ENCODE results near the gene ENKUR.

DNA sequence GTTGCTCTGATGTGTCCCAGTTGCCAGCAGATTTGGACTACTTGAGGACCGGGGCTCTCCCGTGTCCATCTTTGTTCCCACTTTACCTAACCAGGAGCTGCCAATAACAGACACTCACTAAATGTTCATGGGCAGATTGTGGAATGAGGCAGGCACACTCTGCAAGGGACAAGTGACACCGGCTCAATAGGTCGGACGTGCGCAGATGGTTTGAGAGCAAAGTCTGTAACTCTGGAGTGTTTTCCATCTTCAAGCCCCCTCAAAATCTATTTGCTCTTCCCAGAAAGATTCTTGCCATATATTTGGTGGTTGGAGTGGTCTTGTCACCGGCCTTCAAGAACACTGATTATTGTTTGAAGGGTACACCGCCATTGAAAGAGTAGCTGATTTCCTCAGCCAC lies 47.7 kb upstream of the ENKUR start:
- TF ChIP-seq, protein P1, sequence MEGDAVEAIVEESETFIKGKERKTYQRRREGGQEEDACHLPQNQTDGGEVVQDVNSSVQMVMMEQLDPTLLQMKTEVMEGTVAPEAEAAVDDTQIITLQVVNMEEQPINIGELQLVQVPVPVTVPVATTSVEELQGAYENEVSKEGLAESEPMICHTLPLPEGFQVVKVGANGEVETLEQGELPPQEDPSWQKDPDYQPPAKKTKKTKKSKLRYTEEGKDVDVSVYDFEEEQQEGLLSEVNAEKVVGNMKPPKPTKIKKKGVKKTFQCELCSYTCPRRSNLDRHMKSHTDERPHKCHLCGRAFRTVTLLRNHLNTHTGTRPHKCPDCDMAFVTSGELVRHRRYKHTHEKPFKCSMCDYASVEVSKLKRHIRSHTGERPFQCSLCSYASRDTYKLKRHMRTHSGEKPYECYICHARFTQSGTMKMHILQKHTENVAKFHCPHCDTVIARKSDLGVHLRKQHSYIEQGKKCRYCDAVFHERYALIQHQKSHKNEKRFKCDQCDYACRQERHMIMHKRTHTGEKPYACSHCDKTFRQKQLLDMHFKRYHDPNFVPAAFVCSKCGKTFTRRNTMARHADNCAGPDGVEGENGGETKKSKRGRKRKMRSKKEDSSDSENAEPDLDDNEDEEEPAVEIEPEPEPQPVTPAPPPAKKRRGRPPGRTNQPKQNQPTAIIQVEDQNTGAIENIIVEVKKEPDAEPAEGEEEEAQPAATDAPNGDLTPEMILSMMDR (conservative IDR thresholded peaks at IDR 0.05) = no peak
- no peak for TF ChIP-seq ZFX (IDR thresholded peaks at IDR 0.05)

Measured in C4-2B (cell line).